CD8-positive, alpha-beta memory T cell (primary cell): ENCODE measurements around the gene PDE8B. TPM values are rescaled to one million over a fixed set of nuclear protein-coding genes. Genes with fewer than 3 reads are reported as not detected.

Experiments used
- CTCF ChIA-PET: fragments of 350-600 bp; sonication (Branson Sonifier 250); formaldehyde crosslinking; loops from one replicate; lab custom pipeline; 2021; ENCODE audit warnings: antibody characterized with exemption; lab: Charles Lee
- POLR2A ChIA-PET: fragments of 350-600 bp; sonication (Branson Sonifier 250); formaldehyde crosslinking; loops from one replicate; lab custom pipeline; 2021; ENCODE audit warnings: antibody characterized with exemption; lab: Charles Lee
- DNase-seq, 5 donors: peaks; one replicate each; pipeline versions ENCODE4 v3.0.0 to v3.0.0-alpha.2; 2020 to 2022; ENCODE audit warnings: mixed read lengths in 1 of 5
- H3K27ac ChIP-seq: one replicate; pipeline ENCODE4 v1.7.0; 2013; ENCODE audit warnings: low read depth, mild to moderate bottlenecking, low read length, moderate library complexity
- H3K27me3 ChIP-seq: 2 replicates; pipeline ENCODE4 v1.7.0; 2013; ENCODE audit warnings: low read length, mild to moderate bottlenecking; ENCODE audit not compliant: insufficient read depth, poor library complexity, severe bottlenecking
- H3K36me3 ChIP-seq: 2 replicates; pipeline ENCODE4 v1.7.0; 2013; ENCODE audit warnings: mild to moderate bottlenecking, low read length, moderate library complexity; ENCODE audit not compliant: insufficient read depth
- H3K4me1 ChIP-seq: 2 replicates; pipeline ENCODE4 v1.7.0; 2013; ENCODE audit warnings: mild to moderate bottlenecking, low read length, moderate library complexity; ENCODE audit not compliant: insufficient read depth
- H3K4me3 ChIP-seq: 2 replicates; pipeline ENCODE4 v1.7.0; 2013; ENCODE audit warnings: mild to moderate bottlenecking, low read length
- H3K9me3 ChIP-seq: 2 replicates; pipeline ENCODE4 v1.7.0; 2013; ENCODE audit warnings: mild to moderate bottlenecking, low read length
- H3K27ac Mint-ChIP-seq, 8 donors: one replicate each; pipeline ENCODE4 v1.8.0; 2020 to 2021; ENCODE audit warnings: mixed read lengths in 8 of 8, mild to moderate bottlenecking in 6 of 8, inconsistent platforms in 3 of 8, moderate library complexity in 3 of 8
- H3K27me3 Mint-ChIP-seq, 2 donors: one replicate each; pipeline ENCODE4 v1.8.0; 2020 to 2021; ENCODE audit warnings: mixed read lengths in 2 of 2, mild to moderate bottlenecking in 1 of 2, moderate library complexity in 1 of 2
- H3K36me3 Mint-ChIP-seq, 3 donors: one replicate each; pipeline ENCODE4 v1.8.0; 2020 to 2021; ENCODE audit warnings: mixed read lengths in 3 of 3, inconsistent platforms in 1 of 3, mild to moderate bottlenecking in 1 of 3
- H3K4me1 Mint-ChIP-seq, 3 donors: one replicate each; pipeline ENCODE4 v1.8.0; 2020 to 2021; ENCODE audit warnings: mixed read lengths in 3 of 3, inconsistent platforms in 1 of 3, mild to moderate bottlenecking in 1 of 3
- H3K4me3 Mint-ChIP-seq, 7 donors: one replicate each; pipeline ENCODE4 v1.8.0; 2020 to 2021; ENCODE audit warnings: mixed read lengths in 7 of 7, mild to moderate bottlenecking in 6 of 7, moderate library complexity in 4 of 7, inconsistent platforms in 2 of 7
- H3K9me3 Mint-ChIP-seq, 5 donors: one replicate each; pipeline ENCODE4 v1.8.0; 2020 to 2022; ENCODE audit warnings: mixed read lengths in 5 of 5, mild to moderate bottlenecking in 3 of 5, moderate library complexity in 2 of 5, inconsistent platforms in 1 of 5
- polyA plus RNA-seq: library from polyadenylated mRNA; unstranded; fragments of 300-500 nt; fragmentation: Illumina TruSeq; gene quantifications from one replicate; pipeline ENCODE4 v1.2.3, GENCODE V29; 2021
- total RNA-seq, 2 experiments: library from RNA; stranded (reverse); gene quantifications; one replicate each; pipeline ENCODE4 v1.2.3, GENCODE V29; 2021

PDE8B gene
- total and polyA plus RNA-seq, 3 experiments from 2014 or later = 0.07 TPM; not detected in 2

GRCh38 chr5:77200663-77201062 lies 9.8 kb upstream of the PDE8B start:
- ChIA-PET POLR2A (no interaction called here), CTCF (no interaction called here)
- no peak overlapping the region for H3K4me3 Mint-ChIP-seq
- no peaks in the 10 kb centered on the region for H3K36me3 ChIP-seq
- H3K27ac Mint-ChIP-seq = no peak overlapping the region
- H3K27me3 ChIP-seq = no peaks in the 10 kb centered on the region
- H3K4me1 Mint-ChIP-seq = no peaks in the 10 kb centered on the region
- DNase-seq = no peak
- no peaks in the 10 kb centered on the region for H3K4me1 ChIP-seq
- no peaks in the 10 kb centered on the region for H3K9me3 ChIP-seq
- H3K4me3 ChIP-seq = no peak overlapping the region
- H3K27ac ChIP-seq = no peak overlapping the region
- peaks cover 11 to 20% (median 13%) of the 10 kb centered on the region in 5 donors for H3K9me3 Mint-ChIP-seq
- H3K36me3 Mint-ChIP-seq = peaks cover 0 to 6% (median 0%) of the 10 kb centered on the region in 3 donors
- H3K27me3 Mint-ChIP-seq = peaks cover 20 to 48% of the 10 kb centered on the region in 2 donors

GRCh38 chr5:77202145-77202544 lies 8.3 kb upstream of the PDE8B start:
- H3K27me3 ChIP-seq = no peaks in the 10 kb centered on the region
- H3K27ac ChIP-seq = no peak overlapping the region
- H3K36me3 ChIP-seq = no peaks in the 10 kb centered on the region
- no peak overlapping the region for H3K4me3 ChIP-seq
- no peak overlapping the region for H3K4me3 Mint-ChIP-seq
- no peak overlapping the region for H3K27ac Mint-ChIP-seq
- ChIA-PET CTCF (no interaction called here), POLR2A (no interaction called here)
- H3K4me1 ChIP-seq = no peaks in the 10 kb centered on the region
- DNase-seq = no peak
- peaks cover 20 to 48% of the 10 kb centered on the region in 2 donors for H3K27me3 Mint-ChIP-seq
- peaks cover 11 to 14% (median 12%) of the 10 kb centered on the region in 5 donors for H3K9me3 Mint-ChIP-seq
- peaks cover 0 to 6% (median 0%) of the 10 kb centered on the region in 3 donors for H3K36me3 Mint-ChIP-seq
- no peaks in the 10 kb centered on the region for H3K9me3 ChIP-seq
- no peaks in the 10 kb centered on the region for H3K4me1 Mint-ChIP-seq

- Histone ChIP-seq H3K4me1 (no peaks in the 10 kb centered on the region), H3K27me3 (peaks cover 6% of the 10 kb centered on the region), H3K27ac (no peak overlapping the region), H3K4me3 (no peak overlapping the region), H3K9me3 (no peaks in the 10 kb centered on the region), H3K36me3 (no peaks in the 10 kb centered on the region)
- Mint-ChIP-seq H3K4me3 (no peak overlapping the region), H3K4me1 (peaks cover 6% of the 10 kb centered on the region in 3 donors), H3K27ac (no peak overlapping the region), H3K9me3 (no peaks in the 10 kb centered on the region), H3K27me3 (peaks cover 26 to 47% of the 10 kb centered on the region in 2 donors), H3K36me3 (peaks cover 0 to 6% (median 0%) of the 10 kb centered on the region in 3 donors)
- CTCF ChIA-PET = no interaction called here
- POLR2A ChIA-PET = no interaction called here
- DNase-seq = no peak
Measured at GRCh38 chr5:77204967-77205366, 5.5 kb upstream of the PDE8B start.

- peaks cover 11 to 15% (median 12%) of the 10 kb centered on the region in 3 donors for H3K4me1 Mint-ChIP-seq
- peaks cover 0 to 3% (median 0%) of the 10 kb centered on the region in 3 donors for H3K36me3 Mint-ChIP-seq
- no peak overlapping the region for H3K27ac Mint-ChIP-seq
Measured at GRCh38 chr5:77208507-77209163, 1.8 kb upstream of the PDE8B start.

GRCh38 chr5:77209495-77210090 lies 887 bp upstream of the PDE8B start:
- Mint-ChIP-seq H3K27me3 (peaks cover 27 to 64% of the 10 kb centered on the region in 2 donors), H3K4me3 (peak overlapping the region; percentile 22 to 88 (median 76)), H3K4me1 (peaks cover 11 to 15% (median 12%) of the 10 kb centered on the region in 3 donors), H3K27ac (no peak overlapping the region), H3K36me3 (peaks cover 0 to 3% (median 0%) of the 10 kb centered on the region in 3 donors), H3K9me3 (peaks cover 0 to 2% (median 0%) of the 10 kb centered on the region in 5 donors)
- H3K27me3 ChIP-seq = peaks cover 13% of the 10 kb centered on the region
- H3K9me3 ChIP-seq = no peaks in the 10 kb centered on the region
- no peaks in the 10 kb centered on the region for H3K4me1 ChIP-seq
- H3K4me3 ChIP-seq = no peak overlapping the region
- ChIA-PET CTCF (no interaction called here), POLR2A (no interaction called here)
- DNase-seq = no peak
- H3K27ac ChIP-seq = no peak overlapping the region
- H3K36me3 ChIP-seq = no peaks in the 10 kb centered on the region

More at GRCh38 chr5:77208507-77209163, 1.8 kb upstream of the PDE8B start:
- Mint-ChIP-seq H3K27me3 (peaks cover 26 to 59% of the 10 kb centered on the region in 2 donors), H3K9me3 (peaks cover 0 to 2% (median 0%) of the 10 kb centered on the region in 5 donors), H3K4me3 (peak overlapping the region in 3 of 7 donors; percentile 12 to 80 (median 27))
- Histone ChIP-seq H3K36me3 (no peaks in the 10 kb centered on the region), H3K27ac (no peak overlapping the region), H3K4me1 (no peaks in the 10 kb centered on the region), H3K27me3 (peaks cover 13% of the 10 kb centered on the region), H3K4me3 (no peak overlapping the region), H3K9me3 (no peaks in the 10 kb centered on the region)
- no peak for DNase-seq
- POLR2A ChIA-PET = no interaction called here
- CTCF ChIA-PET = no interaction called here

- H3K27ac ChIP-seq = no peak overlapping the region
- H3K9me3 ChIP-seq = no peaks in the 10 kb centered on the region
- ChIA-PET POLR2A (no interaction called here), CTCF (no interaction called here)
- peaks cover 0 to 3% (median 3%) of the 10 kb centered on the region in 3 donors for H3K36me3 Mint-ChIP-seq
- peaks cover 0 to 5% (median 2%) of the 10 kb centered on the region in 5 donors for H3K9me3 Mint-ChIP-seq
- H3K27ac Mint-ChIP-seq = peak overlapping the region in 2 of 8 donors; percentile 30 to 72
- peaks cover 27 to 66% of the 10 kb centered on the region in 2 donors for H3K27me3 Mint-ChIP-seq
- peaks cover 11 to 15% (median 12%) of the 10 kb centered on the region in 3 donors for H3K4me1 Mint-ChIP-seq
- no peak for DNase-seq
- no peaks in the 10 kb centered on the region for H3K4me1 ChIP-seq
- H3K4me3 ChIP-seq = no peak overlapping the region
- H3K27me3 ChIP-seq = peaks cover 13% of the 10 kb centered on the region
- H3K36me3 ChIP-seq = no peaks in the 10 kb centered on the region
- peak overlapping the region in 6 of 7 donors; percentile 24 to 67 (median 53) for H3K4me3 Mint-ChIP-seq
Measured at GRCh38 chr5:77210964-77211690, 647 bp downstream of the PDE8B start.

GRCh38 chr5:77211691-77212047 lies 1.2 kb downstream of the PDE8B start:
- Mint-ChIP-seq H3K4me3 (peak overlapping the region in 6 of 7 donors; percentile 24 to 67 (median 53)), H3K27ac (peak overlapping the region in 2 of 8 donors; percentile 30 to 72), H3K36me3 (peaks cover 0 to 3% (median 3%) of the 10 kb centered on the region in 3 donors), H3K27me3 (peaks cover 27 to 63% of the 10 kb centered on the region in 2 donors), H3K4me1 (peaks cover 11 to 15% (median 12%) of the 10 kb centered on the region in 3 donors), H3K9me3 (peaks cover 0 to 5% (median 2%) of the 10 kb centered on the region in 5 donors)
- DNase-seq = no peak
- Histone ChIP-seq H3K27ac (no peak overlapping the region), H3K27me3 (peaks cover 13% of the 10 kb centered on the region), H3K4me3 (no peak overlapping the region), H3K36me3 (no peaks in the 10 kb centered on the region), H3K4me1 (no peaks in the 10 kb centered on the region), H3K9me3 (no peaks in the 10 kb centered on the region)
- ChIA-PET CTCF (no interaction called here), POLR2A (no interaction called here)
